Measurements from ENCODE around the gene FOCAD. TPM values are rescaled to one million over a fixed set of nuclear protein-coding genes. Genes with fewer than 3 reads are reported as not detected.

The FOCAD gene
- total RNA-seq, 2 donors from 2014 or later, result 51.6 to 56.8 TPM

DNA sequence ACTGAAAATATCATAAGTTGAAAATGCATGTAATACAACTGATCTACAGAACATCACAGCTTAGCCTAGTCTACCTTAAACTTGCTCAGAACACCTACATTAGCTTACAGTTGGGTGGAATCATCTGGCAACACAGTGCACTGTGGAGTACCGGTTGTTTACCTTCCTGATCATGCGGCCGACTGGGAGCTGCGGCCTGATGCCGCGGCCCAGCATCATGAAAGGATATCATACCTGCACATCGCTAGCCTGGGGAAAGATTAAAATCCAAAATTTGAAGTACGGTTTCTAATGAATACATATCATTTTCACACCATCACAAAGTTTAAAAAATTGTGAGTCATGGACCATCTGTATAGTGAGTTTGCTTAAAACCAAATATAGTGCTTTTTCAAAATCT is 345.6 kb downstream of the FOCAD start:
- no peak for TF ChIP-seq CTCF (conservative IDR thresholded peaks at IDR 0.05)
- H3K27ac ChIP-seq (ENCODE audit: low read depth, low read length), result no peak overlapping the region
- H3K36me3 ChIP-seq (ENCODE audit: control insufficient read depth, insufficient read depth, low read length), result no peaks in the 10 kb centered on the region
- WGBS, 2 experiments (ENCODE audit: insufficient coverage in 1 of 2, insufficient read length in 1 of 2), result 80 to 83% methylated on average over 8 of the region's 8 CpGs
- H3K27me3 Mint-ChIP-seq (ENCODE audit: insufficient read depth), result peaks cover 8% of the 10 kb centered on the region
- no peaks in the 10 kb centered on the region for H3K27me3 ChIP-seq (ENCODE audit: control insufficient read depth, insufficient read depth, low read length, poor library complexity, severe bottlenecking)
- H3K4me1 Mint-ChIP-seq, result peaks cover 3% of the 10 kb centered on the region
- no peak overlapping the region for H3K9ac ChIP-seq (ENCODE audit: extremely low read depth, low read length, poor library complexity, severe bottlenecking)
- no peak overlapping the region for H3K4me3 Mint-ChIP-seq
- no peaks in the 10 kb centered on the region for H3K9me3 ChIP-seq (ENCODE audit: control insufficient read depth, low read length)
- peaks cover 6% of the 10 kb centered on the region for H3K4me1 ChIP-seq (ENCODE audit: control insufficient read depth, insufficient read depth, low read length)
- no peak overlapping the region for H3K4me3 ChIP-seq (ENCODE audit: low read length)
- H3K9me3 Mint-ChIP-seq, result no peaks in the 10 kb centered on the region
- H3K27ac Mint-ChIP-seq, result no peak overlapping the region
- H3K36me3 Mint-ChIP-seq (ENCODE audit: low read depth), result no peaks in the 10 kb centered on the region
- no peak for DNase-seq

GRCh38 chr9:21030389-21031035 is 346.5 kb downstream of the FOCAD start:
- DNase-seq, result peak; percentile 68
- H3K36me3 Mint-ChIP-seq (ENCODE audit: low read depth), result no peaks in the 10 kb centered on the region
- Histone ChIP-seq H3K27ac (ENCODE audit: low read depth, low read length) (no peak overlapping the region), H3K4me1 (ENCODE audit: control insufficient read depth, insufficient read depth, low read length) (peaks cover 6% of the 10 kb centered on the region), H3K9me3 (ENCODE audit: control insufficient read depth, low read length) (no peaks in the 10 kb centered on the region), H3K36me3 (ENCODE audit: control insufficient read depth, insufficient read depth, low read length) (no peaks in the 10 kb centered on the region), H3K9ac (ENCODE audit: extremely low read depth, low read length, poor library complexity, severe bottlenecking) (no peak overlapping the region), H3K4me3 (ENCODE audit: low read length) (peak overlapping the region; percentile 69), H3K27me3 (ENCODE audit: control insufficient read depth, insufficient read depth, low read length, poor library complexity, severe bottlenecking) (no peaks in the 10 kb centered on the region)
- no peak for TF ChIP-seq CTCF (conservative IDR thresholded peaks at IDR 0.05)
- 66 to 79% methylated on average over 3 to 5 of the region's 5 CpGs for WGBS, 2 experiments (ENCODE audit: insufficient coverage in 1 of 2, insufficient read length in 1 of 2)
- H3K9me3 Mint-ChIP-seq, result no peaks in the 10 kb centered on the region
- no peak overlapping the region for H3K27ac Mint-ChIP-seq
- H3K27me3 Mint-ChIP-seq (ENCODE audit: insufficient read depth), result peaks cover 8% of the 10 kb centered on the region
- peaks cover 3% of the 10 kb centered on the region for H3K4me1 Mint-ChIP-seq
- H3K4me3 Mint-ChIP-seq, result no peak overlapping the region

DNA sequence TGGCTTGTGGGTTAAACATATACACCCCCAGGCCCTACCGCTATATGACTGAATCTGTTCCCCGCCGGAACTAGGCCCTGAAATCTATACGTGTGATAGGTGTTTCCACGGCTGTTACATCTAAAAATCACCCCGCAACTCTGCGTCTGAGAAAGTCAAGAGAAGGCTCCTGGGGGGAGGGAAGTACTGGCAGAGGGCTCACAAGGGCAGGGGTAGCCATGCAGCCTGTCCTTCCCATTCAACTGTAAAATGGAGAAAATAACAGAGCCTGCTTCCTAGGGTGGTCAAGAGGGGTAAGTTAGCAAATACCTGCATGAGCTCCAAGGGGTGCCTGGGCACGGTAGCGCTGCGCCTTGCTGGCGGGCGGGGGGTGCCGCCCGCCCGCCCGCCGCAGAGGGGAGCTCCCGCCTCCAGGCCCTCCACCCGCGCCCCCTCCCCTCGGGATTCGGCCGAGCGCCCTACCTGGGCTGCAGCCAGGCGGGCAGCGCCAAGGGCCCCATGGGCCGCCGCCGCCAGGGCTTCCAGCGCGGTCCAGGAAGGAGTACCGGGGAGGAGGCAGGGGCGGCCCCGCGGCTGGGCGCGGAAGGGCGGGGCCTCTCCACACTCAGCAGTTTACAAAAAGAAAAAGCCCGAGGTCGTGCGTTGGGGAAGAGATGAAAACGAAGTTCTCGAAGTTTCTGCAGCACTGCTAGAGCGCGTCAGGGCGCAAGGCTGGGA is 347.2 kb downstream of the FOCAD start, which contains the start of gene HACD4:
Gene HACD4 (minus strand): TSS at position 550 of the 717 bp plus-strand sequence. CDS start 50 bp downstream, at position 500.
- no peak within 1 kb of the TSS for H3K27ac Mint-ChIP-seq
- peak; percentile 11 for TF ChIP-seq CTCF (conservative IDR thresholded peaks at IDR 0.05)
- Histone ChIP-seq H3K4me1 (ENCODE audit: control insufficient read depth, insufficient read depth, low read length) (peaks cover 6% of the 10 kb centered on the region), H3K27ac (ENCODE audit: low read depth, low read length) (no peak within 1 kb of the TSS), H3K9ac (ENCODE audit: extremely low read depth, low read length, poor library complexity, severe bottlenecking) (no peak within 1 kb of the TSS), H3K4me3 (ENCODE audit: low read length) (peak within 1 kb of the TSS; percentile 69), H3K36me3 (ENCODE audit: control insufficient read depth, insufficient read depth, low read length) (no peaks in the 10 kb centered on the region), H3K9me3 (ENCODE audit: control insufficient read depth, low read length) (no peaks in the 10 kb centered on the region), H3K27me3 (ENCODE audit: control insufficient read depth, insufficient read depth, low read length, poor library complexity, severe bottlenecking) (no peaks in the 10 kb centered on the region)
- peak; percentile 87 for DNase-seq
- no peaks in the 10 kb centered on the region for H3K9me3 Mint-ChIP-seq
- peaks cover 8% of the 10 kb centered on the region for H3K27me3 Mint-ChIP-seq (ENCODE audit: insufficient read depth)
- peaks cover 3% of the 10 kb centered on the region for H3K4me1 Mint-ChIP-seq
- 20 to 38% methylated on average over 12 to 46 of the region's 46 CpGs for WGBS, 2 experiments (ENCODE audit: insufficient coverage in 1 of 2, insufficient read length in 1 of 2)
- H3K4me3 Mint-ChIP-seq, result peak within 1 kb of the TSS; percentile 15
- H3K36me3 Mint-ChIP-seq (ENCODE audit: low read depth), result no peaks in the 10 kb centered on the region
